AG08396 (cell line): ENCODE measurements around the gene CLEC1A.

Source experiments
- DNase-seq: peaks from one replicate; pipeline ENCODE4 v3.0.0; 2012; ENCODE audit warnings: low spot score, mixed read lengths

The CLEC1A gene

DNA sequence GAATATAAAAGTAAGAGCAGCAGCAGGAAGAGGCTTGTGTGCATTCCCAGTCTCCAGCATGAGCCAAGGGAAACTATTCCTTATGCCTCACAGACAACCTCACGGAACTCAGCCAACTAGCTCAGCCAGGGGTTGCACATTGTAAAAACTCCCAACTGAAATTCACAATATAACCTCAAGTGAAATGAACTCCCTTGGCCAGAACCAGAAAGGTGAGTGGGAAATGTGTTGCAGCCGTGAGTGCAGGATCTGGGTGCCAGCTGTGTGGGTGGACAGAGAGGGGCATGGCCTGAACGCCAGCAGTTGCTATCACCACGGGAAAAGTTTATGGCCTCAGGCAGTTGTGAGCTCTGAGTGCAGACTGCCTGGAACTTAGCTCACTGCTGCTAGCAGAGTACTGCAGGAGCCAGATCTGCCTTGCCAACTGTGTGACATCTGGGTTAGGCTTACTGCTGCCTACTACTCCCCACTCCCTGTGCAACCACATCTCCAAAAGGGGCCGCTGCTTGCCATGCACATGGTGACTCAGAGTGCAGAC, 2.3 kb upstream of the CLEC1A start:
- peak; percentile 14 for DNase-seq

- no peak for DNase-seq
Measured at GRCh38 chr12:10097521-10097920, 1.3 kb downstream of the CLEC1A start.

- no peak for DNase-seq
Measured at GRCh38 chr12:10095971-10096370, 2.8 kb downstream of the CLEC1A start.

DNA sequence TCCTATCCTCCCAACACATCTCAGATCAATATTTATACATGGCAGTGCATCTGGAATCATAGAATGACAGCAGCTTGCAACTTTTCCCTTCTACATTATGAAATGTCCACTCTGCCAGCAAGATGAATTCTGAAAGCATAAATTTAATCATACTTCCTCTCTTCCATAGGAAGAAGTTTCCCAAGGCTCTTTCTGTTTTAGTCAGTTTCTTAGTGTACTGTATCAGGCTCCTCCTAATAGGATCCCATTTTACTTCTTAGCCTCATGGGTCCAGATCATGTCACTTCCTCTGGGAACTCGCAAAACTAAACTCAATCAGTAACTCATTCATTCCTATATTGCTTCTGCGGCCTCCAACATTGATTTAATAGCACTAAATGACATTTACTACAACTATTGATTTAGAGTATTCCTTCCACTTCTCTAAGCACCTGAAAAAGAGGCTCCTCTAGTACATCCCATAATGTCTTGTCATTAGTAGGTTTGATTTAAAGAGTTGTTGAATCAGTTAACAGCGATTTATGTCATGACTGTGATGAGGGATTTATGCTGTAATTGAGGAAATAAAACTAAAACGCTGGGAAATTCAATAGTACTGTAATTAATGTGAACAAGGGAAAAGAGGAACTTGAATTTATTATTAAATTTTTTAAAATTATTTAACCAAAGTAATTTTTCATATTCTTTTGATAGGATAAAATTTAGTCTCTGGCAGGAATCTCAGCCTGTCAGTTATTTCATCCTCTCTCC, 4.0 kb downstream of the CLEC1A start:
- no peak for DNase-seq

- DNase-seq: no peak
Measured at GRCh38 chr12:10088955-10089900, 9.6 kb downstream of the CLEC1A start.

GRCh38 chr12:10088031-10088430, 10.8 kb downstream of the CLEC1A start:
- DNase-seq: no peak

GRCh38 chr12:10086387-10086786, 12.4 kb downstream of the CLEC1A start:
- no peak for DNase-seq

DNA sequence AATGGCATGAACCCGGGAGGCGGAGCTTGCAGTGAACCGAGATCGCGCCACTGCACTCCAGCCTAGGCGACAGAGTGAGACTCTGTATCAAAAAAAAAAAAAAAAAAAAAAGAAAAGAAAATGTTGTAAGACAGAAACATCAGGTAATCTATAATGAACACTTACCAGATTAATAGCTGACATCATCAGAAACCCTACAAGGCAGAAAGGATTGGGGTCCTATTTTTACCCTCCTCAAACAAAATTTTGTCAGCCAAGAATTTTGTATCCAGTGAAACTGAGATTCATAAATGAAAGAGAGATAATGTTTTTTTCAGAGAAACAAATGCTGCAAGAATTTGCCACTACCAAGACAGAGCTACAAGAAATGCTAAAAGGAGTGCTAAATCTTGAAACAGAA, 14.1 kb downstream of the CLEC1A start:
- no peak for DNase-seq

DNA sequence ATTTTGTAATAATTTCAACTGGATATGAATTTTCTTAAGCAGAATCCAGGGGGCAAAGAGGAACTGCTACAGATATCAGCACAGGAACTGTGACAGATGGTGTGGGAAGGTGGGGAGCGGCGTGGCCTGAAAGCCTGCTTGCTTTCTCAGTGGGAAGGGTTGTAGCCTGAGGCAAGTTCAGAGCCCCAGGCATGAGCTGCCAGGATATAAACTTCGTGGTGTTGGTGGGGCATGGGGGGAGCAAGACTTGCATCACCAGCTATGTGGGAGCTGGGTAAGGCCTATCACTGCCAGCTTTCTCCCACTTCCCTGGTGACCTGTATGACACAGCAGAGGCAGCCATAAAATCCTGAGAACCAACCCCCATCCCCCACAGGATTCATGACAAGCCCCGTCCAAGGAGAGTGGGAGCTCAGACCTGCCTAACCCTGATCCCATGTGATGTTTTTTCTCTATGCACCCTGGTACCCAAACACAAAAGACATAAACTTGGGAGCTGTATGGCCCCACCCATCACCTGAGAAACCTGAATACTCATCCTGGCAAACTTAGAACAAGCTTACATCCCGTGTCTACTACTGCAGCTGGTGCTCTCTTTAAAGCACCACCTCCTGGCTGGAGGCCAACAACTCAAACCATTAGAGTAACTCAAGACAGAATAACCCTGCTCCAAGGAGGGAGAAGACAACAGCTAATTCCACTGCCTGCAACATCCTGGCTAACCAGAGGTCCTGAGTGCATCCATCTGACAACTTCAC, 16.5 kb downstream of the CLEC1A start:
- DNase-seq: no peak

DNA sequence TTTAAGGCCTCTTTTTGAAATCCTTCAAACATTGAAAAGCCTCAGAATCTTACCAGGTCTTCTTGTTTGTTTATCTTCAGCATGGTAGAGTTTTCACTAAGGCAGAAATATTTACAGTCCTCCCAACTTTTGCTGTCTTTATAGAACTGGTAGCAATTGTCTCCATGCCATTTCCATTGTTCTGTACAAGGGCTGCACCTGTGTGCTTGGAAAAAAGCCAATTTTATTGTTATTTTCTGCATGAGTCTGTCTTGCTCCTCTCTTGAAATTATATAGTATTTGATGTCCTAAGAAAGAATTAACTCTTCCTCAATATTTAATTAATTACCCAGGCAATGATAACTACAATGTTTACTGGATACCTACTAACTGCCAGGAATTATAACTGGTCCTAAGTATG, 23.3 kb downstream of the CLEC1A start:
- no peak for DNase-seq

DNA sequence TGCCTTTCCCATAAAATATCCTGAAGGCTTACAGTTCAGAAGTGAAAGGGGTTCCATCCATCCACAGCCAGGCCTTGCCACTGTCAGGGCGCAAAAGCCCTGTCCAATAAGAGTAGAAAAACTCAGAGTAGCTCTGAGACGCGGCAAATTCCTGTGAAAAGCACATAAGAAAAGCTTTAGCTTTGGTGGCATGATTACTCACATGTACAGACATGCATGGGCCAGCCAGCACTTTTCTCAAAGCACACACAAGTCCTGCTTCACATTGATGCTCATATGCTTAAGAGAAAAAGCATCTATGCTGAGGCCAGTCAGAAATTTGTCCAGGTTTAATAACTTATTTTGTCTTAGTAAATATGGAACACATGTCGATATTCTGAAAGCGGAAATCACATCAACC, 25.5 kb downstream of the CLEC1A start:
- DNase-seq: no peak

- no peak for DNase-seq
Measured at GRCh38 chr12:10072131-10072530, 26.7 kb downstream of the CLEC1A start.

- DNase-seq: no peak
Measured at GRCh38 chr12:10070380-10070779, 28.4 kb downstream of the CLEC1A start.

DNA sequence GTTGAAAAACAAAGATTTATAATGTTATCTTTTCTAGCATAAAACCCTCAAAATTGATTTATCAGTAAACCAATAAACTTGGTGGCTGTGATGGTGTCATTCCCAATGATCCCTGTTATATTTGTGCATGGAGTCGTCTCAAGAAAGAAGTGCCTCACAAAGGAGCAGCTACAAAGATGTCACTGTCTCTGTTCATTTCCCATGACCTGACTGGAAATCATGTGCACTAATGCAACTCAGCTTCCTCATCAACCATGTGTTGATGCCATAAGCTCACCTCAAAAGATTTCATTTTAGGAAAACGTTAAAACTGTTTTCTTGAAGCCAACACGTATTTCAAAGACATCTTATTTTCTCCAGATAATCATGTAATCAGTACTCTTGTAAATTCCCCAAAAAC, 28.8 kb downstream of the CLEC1A start:
- no peak for DNase-seq

DNA sequence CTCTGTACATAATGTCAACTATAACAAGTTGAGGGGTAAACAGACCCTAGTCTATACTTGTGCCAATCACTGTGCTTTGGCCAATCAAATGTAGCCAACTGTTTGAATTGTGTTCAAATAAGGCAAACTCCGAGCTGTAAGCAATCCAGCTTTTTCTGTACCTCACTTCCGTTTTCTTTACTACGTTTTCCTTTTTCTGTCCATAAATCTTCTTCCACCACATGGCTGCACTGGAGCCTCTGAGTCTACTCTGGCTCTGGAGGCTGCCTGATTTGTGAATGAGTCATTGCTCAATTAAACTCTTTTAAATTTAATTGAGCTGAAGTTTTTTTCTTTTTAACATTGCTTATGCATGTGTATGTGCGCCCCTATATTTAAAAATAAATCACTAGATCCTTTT, 29.7 kb downstream of the CLEC1A start:
- no peak for DNase-seq

GRCh38 chr12:10068644-10069043, 30.1 kb downstream of the CLEC1A start:
- DNase-seq: no peak

DNA sequence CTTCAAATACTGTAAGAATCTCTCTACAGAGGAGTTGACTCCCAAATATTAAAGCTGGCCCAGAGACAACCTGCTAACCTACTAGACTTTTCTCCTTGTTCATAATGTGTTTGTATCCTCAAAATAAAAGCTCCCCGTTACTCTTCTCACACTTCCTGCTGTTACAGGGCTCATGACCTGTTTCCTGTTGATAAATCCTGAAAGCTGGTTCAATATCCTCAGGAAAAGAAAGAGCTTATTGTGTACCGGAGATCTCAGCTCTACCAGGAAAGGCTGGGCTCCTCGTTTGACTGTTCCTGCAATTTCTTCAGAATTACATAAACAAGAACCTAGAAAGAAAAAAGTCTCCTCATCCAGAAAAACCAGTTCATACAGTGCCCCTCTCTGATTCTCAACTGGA, 30.8 kb downstream of the CLEC1A start:
- DNase-seq: no peak

- DNase-seq: no peak
Measured at GRCh38 chr12:10067264-10067663, 31.5 kb downstream of the CLEC1A start.

DNA sequence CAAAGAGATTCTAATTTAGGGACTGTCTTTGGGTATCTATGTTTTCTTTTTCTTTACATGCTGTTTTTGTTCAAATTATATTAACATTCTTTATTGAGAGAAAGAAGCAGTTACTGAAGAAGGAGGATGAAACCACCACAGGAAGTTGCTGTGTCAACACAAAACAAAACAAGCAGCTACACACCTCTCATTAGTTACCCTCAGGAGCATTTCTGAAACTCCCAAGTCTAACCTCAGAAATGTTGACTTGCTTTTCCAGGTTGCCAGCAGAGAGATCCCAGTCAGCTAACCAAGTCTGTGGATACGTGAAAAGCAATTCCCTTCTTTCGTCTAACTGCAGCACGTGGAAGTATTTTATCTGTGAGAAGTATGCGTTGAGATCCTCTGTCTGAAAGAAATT, 33.5 kb downstream of the CLEC1A start:
- DNase-seq: no peak

DNA sequence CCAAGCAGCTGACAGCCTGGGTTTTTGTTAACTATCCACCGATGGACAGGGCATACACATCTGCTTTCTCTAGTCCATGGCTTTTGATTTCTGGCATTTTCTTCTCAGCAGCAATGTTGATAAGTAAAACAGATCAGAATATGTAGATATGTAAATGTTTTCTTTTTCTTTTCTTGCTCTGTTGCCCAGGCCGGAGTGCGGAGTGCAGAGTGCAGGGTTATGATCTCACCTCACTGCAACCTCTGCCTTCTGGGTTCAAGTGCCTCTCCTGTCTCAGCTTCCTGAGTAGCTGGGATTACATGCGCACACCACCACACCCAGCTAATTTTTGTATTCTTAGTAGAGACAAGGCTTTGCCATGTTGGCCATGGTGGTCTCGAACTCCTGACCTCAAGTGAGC, 40.4 kb downstream of the CLEC1A start:
- DNase-seq: no peak

DNA sequence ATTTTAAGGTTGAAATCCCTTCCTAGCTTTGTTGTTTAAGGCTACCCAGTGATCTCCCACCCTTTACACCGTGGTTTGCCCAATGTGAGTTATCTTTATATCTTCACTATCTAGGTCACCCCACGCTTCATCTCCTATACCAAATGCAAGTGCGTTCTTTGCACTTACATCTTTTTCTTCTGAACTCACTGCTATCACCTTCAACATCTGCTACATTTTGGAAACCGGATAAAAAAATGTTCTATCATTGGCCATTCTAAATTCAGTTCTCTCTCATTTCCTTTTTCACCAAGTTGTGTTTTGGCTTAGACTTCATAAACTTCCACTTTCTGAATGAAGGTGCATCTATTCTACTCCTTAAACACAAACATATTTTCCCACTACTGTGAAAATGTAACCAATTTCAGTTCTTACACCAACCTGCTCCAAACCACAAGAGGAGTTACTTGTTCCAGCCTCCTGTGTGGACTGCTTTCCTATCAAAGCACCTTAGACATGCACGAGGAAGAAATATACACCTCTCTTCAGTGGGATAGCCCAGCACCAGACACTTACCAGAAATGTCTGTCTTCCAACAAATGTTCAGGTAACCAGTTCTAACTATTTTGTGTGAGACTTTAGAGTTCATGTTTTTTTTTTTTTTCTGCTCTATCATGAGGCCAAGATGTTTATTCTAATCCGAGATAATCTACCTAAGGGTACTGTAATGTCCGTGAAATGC, 46.4 kb downstream of the CLEC1A start:
- DNase-seq: no peak

- no peak for DNase-seq
Measured at GRCh38 chr12:10048526-10048925, 50.3 kb downstream of the CLEC1A start.
